ENCODE results near the gene ZNF33B. TPM values are rescaled to one million over a fixed set of nuclear protein-coding genes. Genes with fewer than 3 reads are reported as not detected.
"Not testable (repeated sequence)": the region's sequence is repeated elsewhere in the genome, so short reads cannot be mapped to it uniquely, and the experiment has no call there.

The ZNF33B gene
- total RNA-seq (10 to 100 TPM; 14.8 to 21.9 (median 17.4) TPM), polyA plus RNA-seq (10 to 100 TPM; 12.1 to 13.8 (median 12.3) TPM)

DNA sequence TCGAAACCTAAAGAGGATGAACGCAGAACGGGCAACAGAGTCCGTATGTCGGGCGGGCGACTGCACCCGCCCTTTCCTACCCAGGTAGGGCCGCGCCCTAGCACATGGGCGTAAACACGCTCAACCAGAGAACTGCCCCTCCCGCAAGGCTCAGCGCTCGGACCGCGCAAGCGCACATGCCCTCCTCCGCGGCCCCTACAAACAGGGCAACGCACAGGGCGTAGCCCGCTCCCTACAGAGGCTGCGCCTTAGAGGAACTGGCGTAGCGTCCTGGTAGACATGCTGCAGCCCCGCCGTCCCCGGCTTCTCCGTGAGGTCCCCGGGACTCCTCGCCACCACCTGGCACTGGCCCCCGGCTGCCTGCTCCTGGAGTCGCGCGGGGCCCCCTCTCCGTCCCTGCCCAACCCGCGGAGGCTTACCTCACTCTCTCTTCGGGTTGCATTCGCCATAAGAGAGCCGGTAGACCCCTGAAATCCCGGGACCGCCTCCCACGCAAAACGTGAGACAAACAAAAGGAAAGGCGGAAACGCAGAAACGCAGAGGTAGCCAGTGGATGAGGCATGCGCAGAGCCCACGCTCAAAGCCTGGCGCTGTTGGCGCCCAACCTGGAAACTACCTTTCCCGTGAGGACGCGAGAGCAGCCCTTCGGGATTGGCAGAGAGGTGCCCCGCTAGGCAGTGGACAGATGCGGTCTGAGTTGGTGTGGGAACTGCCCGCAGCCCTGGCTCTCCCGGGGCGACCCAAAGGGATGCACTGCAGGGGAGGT lies at the start of gene ZNF33B:
TSS of gene ZNF33B (minus strand) at position 516 of the 766 bp plus-strand sequence. CDS start 1,642 bp downstream, outside the sequence.
- no peaks in the 10 kb centered on the region for H3K36me3 ChIP-seq
- 0% methylated on average over 62 of the region's 62 CpGs for WGBS, 2 donors
- TF ChIP-seq EP300 (IDR thresholded peaks at IDR 0.05) (no peak), POLR2AphosphoS5 (IDR thresholded peaks at IDR 0.05) (peak; percentile 60 to 89 (median 86)), POLR2A (IDR thresholded peaks at IDR 0.05) (peak; percentile 36 to 54)
- TF ChIP-seq, protein P1, sequence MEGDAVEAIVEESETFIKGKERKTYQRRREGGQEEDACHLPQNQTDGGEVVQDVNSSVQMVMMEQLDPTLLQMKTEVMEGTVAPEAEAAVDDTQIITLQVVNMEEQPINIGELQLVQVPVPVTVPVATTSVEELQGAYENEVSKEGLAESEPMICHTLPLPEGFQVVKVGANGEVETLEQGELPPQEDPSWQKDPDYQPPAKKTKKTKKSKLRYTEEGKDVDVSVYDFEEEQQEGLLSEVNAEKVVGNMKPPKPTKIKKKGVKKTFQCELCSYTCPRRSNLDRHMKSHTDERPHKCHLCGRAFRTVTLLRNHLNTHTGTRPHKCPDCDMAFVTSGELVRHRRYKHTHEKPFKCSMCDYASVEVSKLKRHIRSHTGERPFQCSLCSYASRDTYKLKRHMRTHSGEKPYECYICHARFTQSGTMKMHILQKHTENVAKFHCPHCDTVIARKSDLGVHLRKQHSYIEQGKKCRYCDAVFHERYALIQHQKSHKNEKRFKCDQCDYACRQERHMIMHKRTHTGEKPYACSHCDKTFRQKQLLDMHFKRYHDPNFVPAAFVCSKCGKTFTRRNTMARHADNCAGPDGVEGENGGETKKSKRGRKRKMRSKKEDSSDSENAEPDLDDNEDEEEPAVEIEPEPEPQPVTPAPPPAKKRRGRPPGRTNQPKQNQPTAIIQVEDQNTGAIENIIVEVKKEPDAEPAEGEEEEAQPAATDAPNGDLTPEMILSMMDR (IDR thresholded peaks at IDR 0.05) = no peak
- H3K4me1 ChIP-seq = peaks cover 0 to 10% (median 3%) of the 10 kb centered on the region in 4 donors
- intact Hi-C loops (cut with DNase I) = loop anchor here (2.0 kb wide), 1 partner anchor 85 kb away; no protein-coding TSS in a partner anchor
- H3K9me3 ChIP-seq = no peaks in the 10 kb centered on the region
- peak within 1 kb of the TSS; percentile 89 to 92 (median 90) for H3K27ac ChIP-seq
- peak; percentile 95 for DNase-seq
- peak within 1 kb of the TSS; percentile 62 to 82 (median 76) for H3K4me3 ChIP-seq
- H3K27me3 ChIP-seq = no peaks in the 10 kb centered on the region

- 81 to 82% methylated on average over 2 of the region's 2 CpGs for WGBS, 2 donors
- Histone ChIP-seq H3K27me3 (no peaks in the 10 kb centered on the region), H3K36me3 (no peaks in the 10 kb centered on the region), H3K9me3 (no peaks in the 10 kb centered on the region), H3K4me1 (no peaks in the 10 kb centered on the region), H3K4me3 (no peak overlapping the region), H3K27ac (no peak overlapping the region)
- no peak for DNase-seq
- intact Hi-C loops (cut with DNase I) = no loop called here
- TF ChIP-seq POLR2A (IDR thresholded peaks at IDR 0.05) = no peak
These were observed 46.1 kb upstream of the ZNF33B start for GRCh38 chr10:42684517-42684916.

GRCh38 chr10:42680267-42680666 lies 41.9 kb upstream of the ZNF33B start:
- no peaks in the 10 kb centered on the region for H3K9me3 ChIP-seq
- H3K27ac ChIP-seq = no peak overlapping the region
- intact Hi-C loops (cut with DNase I) = no loop called here
- H3K27me3 ChIP-seq = no peaks in the 10 kb centered on the region
- H3K4me3 ChIP-seq = no peak overlapping the region
- no peaks in the 10 kb centered on the region for H3K36me3 ChIP-seq
- TF ChIP-seq EP300 (IDR thresholded peaks at IDR 0.05) (no peak), POLR2A (IDR thresholded peaks at IDR 0.05) (no peak), POLR2AphosphoS5 (IDR thresholded peaks at IDR 0.05) (no peak)
- TF ChIP-seq, protein P1 (IDR thresholded peaks at IDR 0.05) = no peak
- H3K4me1 ChIP-seq = no peaks in the 10 kb centered on the region
- no peak for DNase-seq
- 86 to 90% methylated on average over 1 of the region's 1 CpG for WGBS, 2 donors

GRCh38 chr10:42665181-42665979 lies 27.0 kb upstream of the ZNF33B start:
- intact Hi-C loops (cut with DNase I); H3K27ac ChIP-seq; H3K27me3 ChIP-seq; DNase-seq; H3K4me1 ChIP-seq; H3K4me3 ChIP-seq; H3K9me3 ChIP-seq; H3K36me3 ChIP-seq: not testable (repeated sequence)
- WGBS, 2 donors = 73 to 81% methylated on average over 23 to 24 of the region's 24 CpGs

DNA sequence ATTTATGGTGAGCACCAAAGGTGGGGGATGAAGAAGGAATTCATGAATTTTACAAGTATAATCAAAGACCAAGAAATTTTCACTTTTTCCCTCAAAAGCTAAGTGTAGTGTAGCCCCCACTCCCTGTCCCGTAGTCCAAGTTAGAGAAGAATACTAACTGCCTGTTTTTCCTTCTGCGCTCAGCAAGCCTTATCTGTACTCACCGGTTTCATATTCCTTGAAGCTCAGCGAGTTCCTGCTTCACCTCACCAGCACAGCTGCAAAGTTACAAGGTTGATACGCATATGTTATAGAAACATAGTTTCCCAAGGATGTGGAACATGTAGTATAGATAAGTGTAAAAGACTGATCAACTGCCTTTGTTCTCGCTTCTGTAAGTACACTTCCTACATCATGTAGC lies 16.0 kb upstream of the ZNF33B start:
- 83 to 93% methylated on average over 6 of the region's 6 CpGs for WGBS, 2 donors
- intact Hi-C loops (cut with DNase I) = no loop called here
- no peak for DNase-seq
- Histone ChIP-seq H3K36me3 (no peaks in the 10 kb centered on the region), H3K27me3 (no peaks in the 10 kb centered on the region), H3K4me1 (no peaks in the 10 kb centered on the region), H3K4me3 (no peak overlapping the region), H3K27ac (no peak overlapping the region), H3K9me3 (no peaks in the 10 kb centered on the region)
- TF ChIP-seq, protein P1 (IDR thresholded peaks at IDR 0.05) = no peak
- TF ChIP-seq POLR2AphosphoS5 (IDR thresholded peaks at IDR 0.05) (no peak), POLR2A (IDR thresholded peaks at IDR 0.05) (no peak), EP300 (IDR thresholded peaks at IDR 0.05) (no peak)
